BLaER1 treated with 17β-estradiol and CSF1 and Interleukin-3, amounts not matched to agents 10 nM and 100 nM (cell line): ENCODE results near the gene GMDS.
"Not testable (repeated sequence)": the region's sequence is repeated elsewhere in the genome, so short reads cannot be mapped to it uniquely, and the experiment has no call there.

Experiments
- H3K27ac ChIP-seq, 11 experiments: shearing (Covaris generic); formaldehyde crosslinking; 2 replicates each; pipeline ENCODE4 v1.8.1; 2022
- H3K27me3 ChIP-seq, 11 experiments: shearing (Covaris generic); formaldehyde crosslinking; 2 replicates each; pipeline ENCODE4 v1.8.1; 2022
- H3K36me3 ChIP-seq, 11 experiments: shearing (Covaris generic); formaldehyde crosslinking; 2 replicates each; pipeline ENCODE4 v1.8.1; 2022
- H3K4me1 ChIP-seq, 10 experiments: shearing (Covaris generic); formaldehyde crosslinking; 2 replicates each; pipeline ENCODE4 v1.8.1; 2022
- H3K4me2 ChIP-seq, 11 experiments: shearing (Covaris generic); formaldehyde crosslinking; 2 replicates each; pipeline ENCODE4 v1.8.1; 2022
- H3K4me3 ChIP-seq, 10 experiments: shearing (Covaris generic); formaldehyde crosslinking; 2 replicates each; pipeline ENCODE4 v1.8.1; 2022
- H3K9ac ChIP-seq, 11 experiments: shearing (Covaris generic); formaldehyde crosslinking; 2 replicates each; pipeline ENCODE4 v1.8.1; 2022
- H3K9me3 ChIP-seq, 11 experiments: shearing (Covaris generic); formaldehyde crosslinking; replicated peaks in 1 of 11; 2 replicates each; pipeline ENCODE4 v1.8.1; 2022
- H4K20me1 ChIP-seq, 11 experiments: shearing (Covaris generic); formaldehyde crosslinking; 2 replicates each; pipeline ENCODE4 v1.8.1; 2022
- Cebpa-rat ChIP-seq, 11 experiments: shearing (Covaris generic); IDR thresholded peaks; 2 replicates each; pipeline ENCODE4 v1.8.1; 2022

Gene GMDS

GRCh38 chr6:1686117-1687098 is 559.0 kb downstream of the GMDS start:
- Histone ChIP-seq H3K27me3 (no peaks in the 10 kb centered on the region), H3K9ac (no peak overlapping the region), H3K36me3 (no peaks in the 10 kb centered on the region), H3K27ac (no peak overlapping the region), H3K4me2 (no peak overlapping the region), H3K9me3 (no peaks in the 10 kb centered on the region), H3K4me3 (no peak overlapping the region), H4K20me1 (no peaks in the 10 kb centered on the region), H3K4me1 (no peaks in the 10 kb centered on the region)
- no peak for TF ChIP-seq Cebpa-rat (IDR thresholded peaks at IDR 0.05)

GRCh38 chr6:1679688-1680068 is 565.7 kb downstream of the GMDS start:
- Histone ChIP-seq H3K36me3 (no peaks in the 10 kb centered on the region), H3K4me3 (no peak overlapping the region), H3K4me1 (no peaks in the 10 kb centered on the region), H4K20me1 (no peaks in the 10 kb centered on the region), H3K4me2 (no peak overlapping the region), H3K9me3 (no peaks in the 10 kb centered on the region), H3K27me3 (no peaks in the 10 kb centered on the region), H3K9ac (no peak overlapping the region), H3K27ac (no peak overlapping the region)
- TF ChIP-seq Cebpa-rat (IDR thresholded peaks at IDR 0.05): no peak

GRCh38 chr6:1679031-1679687 is 566.2 kb downstream of the GMDS start:
- no peak overlapping the region for H3K4me2 ChIP-seq
- no peak for TF ChIP-seq Cebpa-rat (IDR thresholded peaks at IDR 0.05)
- no peaks in the 10 kb centered on the region for H3K27me3 ChIP-seq
- H3K27ac ChIP-seq: no peak overlapping the region
- no peak overlapping the region for H3K9ac ChIP-seq
- no peaks in the 10 kb centered on the region for H3K4me1 ChIP-seq
- no peaks in the 10 kb centered on the region for H3K9me3 ChIP-seq
- no peaks in the 10 kb centered on the region for H3K36me3 ChIP-seq
- H3K4me3 ChIP-seq: no peak overlapping the region
- H4K20me1 ChIP-seq: no peaks in the 10 kb centered on the region

GRCh38 chr6:1678201-1678600 is 567.2 kb downstream of the GMDS start:
- no peak overlapping the region for H3K27ac ChIP-seq
- no peak overlapping the region for H3K4me3 ChIP-seq
- no peaks in the 10 kb centered on the region for H3K36me3 ChIP-seq
- H3K9me3 ChIP-seq: peaks cover 0 to 6% (median 0%) of the 10 kb centered on the region in 11 experiments; a peak in 2 of 22 replicates
- H3K4me1 ChIP-seq: no peaks in the 10 kb centered on the region
- no peak overlapping the region for H3K4me2 ChIP-seq
- no peak for TF ChIP-seq Cebpa-rat (IDR thresholded peaks at IDR 0.05)
- no peaks in the 10 kb centered on the region for H4K20me1 ChIP-seq
- no peak overlapping the region for H3K9ac ChIP-seq
- no peaks in the 10 kb centered on the region for H3K27me3 ChIP-seq

GRCh38 chr6:1672379-1672778 is 573.0 kb downstream of the GMDS start:
- Histone ChIP-seq H3K4me1 (no peaks in the 10 kb centered on the region), H3K36me3 (no peaks in the 10 kb centered on the region), H3K4me3 (no peak overlapping the region), H3K27me3 (peaks cover 0 to 2% (median 0%) of the 10 kb centered on the region in 11 experiments; a peak in 3 of 22 replicates), H3K9ac (no peak overlapping the region), H4K20me1 (no peaks in the 10 kb centered on the region), H3K4me2 (no peak overlapping the region), H3K9me3 (peaks cover 0 to 6% (median 0%) of the 10 kb centered on the region in 11 experiments; a peak in 2 of 22 replicates), H3K27ac (no peak overlapping the region)
- TF ChIP-seq Cebpa-rat (IDR thresholded peaks at IDR 0.05): no peak

- Histone ChIP-seq H4K20me1 (0 out of 22 replicates have a peak, but pooled peaks cover 0 to 7% (median 0%) of the 10 kb centered on the region in 11 experiments), H3K4me2 (no peak overlapping the region), H3K4me3 (no peak overlapping the region), H3K9me3 (peaks cover 0 to 6% (median 0%) of the 10 kb centered on the region in 11 experiments; a peak in 2 of 22 replicates), H3K27ac (no peak overlapping the region), H3K4me1 (peaks cover 0 to 2% (median under 1%) of the 10 kb centered on the region in 10 experiments; a peak in 10 of 20 replicates), H3K36me3 (no peaks in the 10 kb centered on the region), H3K27me3 (peaks cover 0 to 15% (median 0%) of the 10 kb centered on the region in 11 experiments; a peak in 5 of 22 replicates), H3K9ac (no peak overlapping the region)
- no peak for TF ChIP-seq Cebpa-rat (IDR thresholded peaks at IDR 0.05)
These were observed 574.5 kb downstream of the GMDS start for GRCh38 chr6:1670711-1671462.

GRCh38 chr6:1669996-1670395 is 575.4 kb downstream of the GMDS start:
- TF ChIP-seq Cebpa-rat (IDR thresholded peaks at IDR 0.05): no peak
- Histone ChIP-seq H3K9me3 (peaks cover 0 to 6% (median 0%) of the 10 kb centered on the region in 11 experiments; a peak in 2 of 22 replicates), H3K4me2 (no peak overlapping the region), H3K36me3 (no peaks in the 10 kb centered on the region), H3K27ac (no peak overlapping the region), H3K9ac (no peak overlapping the region), H4K20me1 (peaks cover 0 to 7% (median 0%) of the 10 kb centered on the region in 11 experiments; a peak in 1 of 22 replicates), H3K4me1 (peaks cover 6 to 10% (median 8%) of the 10 kb centered on the region in 10 experiments), H3K27me3 (peaks cover 0 to 15% (median 0%) of the 10 kb centered on the region in 11 experiments; a peak in 5 of 22 replicates), H3K4me3 (no peak overlapping the region)

- H3K4me1 ChIP-seq: peaks cover 6 to 17% (median 11%) of the 10 kb centered on the region in 10 experiments
- not testable (repeated sequence) for H3K36me3 ChIP-seq, H3K27ac ChIP-seq, H3K4me2 ChIP-seq, H3K9ac ChIP-seq, H3K4me3 ChIP-seq, H3K9me3 ChIP-seq, H4K20me1 ChIP-seq
- peaks cover 0 to 25% (median 0%) of the 10 kb centered on the region in 11 experiments; a peak in 5 of 22 replicates for H3K27me3 ChIP-seq
These were observed 576.9 kb downstream of the GMDS start for GRCh38 chr6:1668456-1668855.

GRCh38 chr6:1667805-1668175 is 577.6 kb downstream of the GMDS start:
- no peak overlapping the region for H3K4me3 ChIP-seq
- no peaks in the 10 kb centered on the region for H3K9me3 ChIP-seq
- no peak for TF ChIP-seq Cebpa-rat (IDR thresholded peaks at IDR 0.05)
- no peak overlapping the region for H3K4me2 ChIP-seq
- H3K9ac ChIP-seq: no peak overlapping the region
- no peaks in the 10 kb centered on the region for H3K36me3 ChIP-seq
- peaks cover 0 to 7% (median 0%) of the 10 kb centered on the region in 11 experiments; a peak in 1 of 22 replicates for H4K20me1 ChIP-seq
- H3K4me1 ChIP-seq: peaks cover 6 to 17% (median 11%) of the 10 kb centered on the region in 10 experiments
- H3K27ac ChIP-seq: no peak overlapping the region
- peaks cover 0 to 31% (median 0%) of the 10 kb centered on the region in 11 experiments; a peak in 5 of 22 replicates for H3K27me3 ChIP-seq
